Astrocyte (in vitro differentiated cells and primary cell): Measurements from ENCODE around the gene NKAIN1.

Experiments
- CTCF ChIP-seq: IDR thresholded peaks from 2 replicates; pipeline ENCODE4 v1.5.1; 2011; ENCODE audit warnings: low read depth, mild to moderate bottlenecking, inconsistent platforms, low read length, moderate library complexity; ENCODE audit not compliant: insufficient read depth
- EZH2 ChIP-seq: IDR thresholded peaks from 2 replicates; pipeline ENCODE4 v1.6.1; 2012; ENCODE audit warnings: mild to moderate bottlenecking, low read length, inconsistent platforms; ENCODE audit not compliant: insufficient read depth

DNA sequence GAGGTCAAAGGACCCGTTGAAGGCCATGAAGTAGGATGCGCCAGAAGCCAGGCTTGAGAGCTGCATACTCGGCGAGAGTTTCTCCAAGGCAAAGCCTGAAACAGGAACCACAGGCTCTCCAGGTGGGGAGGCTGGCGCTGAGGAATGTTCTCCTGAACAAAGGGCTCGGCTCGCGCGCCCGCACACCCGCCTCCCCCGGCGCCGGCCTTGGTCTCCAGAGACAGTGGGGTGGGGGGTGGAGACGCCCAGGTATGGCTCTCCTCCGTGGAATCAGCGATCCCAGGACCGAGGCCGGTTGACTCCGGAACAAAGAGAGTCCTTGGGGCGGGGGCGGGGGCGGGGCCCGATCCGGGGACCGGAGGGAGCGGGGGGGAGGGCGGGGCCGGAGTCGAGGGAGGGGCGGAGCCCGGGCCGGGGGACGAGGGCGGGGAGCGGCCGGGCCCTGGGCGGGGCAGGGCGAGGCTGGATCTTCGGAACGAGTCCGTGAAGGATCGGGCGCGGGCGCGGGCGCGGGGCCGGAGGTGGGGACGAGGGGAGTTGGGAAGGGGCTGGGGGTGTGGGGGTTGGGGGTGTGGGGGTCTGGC is 85.0 kb downstream of the NKAIN1 start:
- TF ChIP-seq EZH2, result no peak
- no peak for TF ChIP-seq CTCF
